MM.1S (cell line): ENCODE results near the gene ITGA2B.
"Not testable (repeated sequence)": the region's sequence is repeated elsewhere in the genome, so short reads cannot be mapped to it uniquely, and the experiment has no call there.

Source experiments
- DNase-seq: peaks from one replicate; pipeline ENCODE4 v3.0.0-alpha.2; 2015
- H2AFZ ChIP-seq: fragments of 300-600 bp; sonication (generic); 2 replicates; pipeline ENCODE4 v1.6.0; 2016; ENCODE audit warnings: antibody characterized with exemption, low read length
- H3F3A ChIP-seq: fragments of 300-600 bp; sonication (generic); 2 replicates; pipeline ENCODE4 v1.6.1; 2016; ENCODE audit warnings: mild to moderate bottlenecking, antibody characterized with exemption, low read length, moderate library complexity, mixed read lengths; ENCODE audit not compliant: insufficient read depth
- H3K27ac ChIP-seq: fragments of 300-600 bp; sonication (generic); 2 replicates; pipeline ENCODE4 v1.5.1; 2016; ENCODE audit warnings: mild to moderate bottlenecking, low read length
- H3K27me3 ChIP-seq: fragments of 300-600 bp; sonication (generic); replicated peaks from 2 replicates; pipeline ENCODE4 v1.6.0; 2016; ENCODE audit warnings: low read length; ENCODE audit not compliant: insufficient read depth
- H3K36me3 ChIP-seq: fragments of 300-600 bp; sonication (generic); replicated peaks from 2 replicates; pipeline ENCODE4 v1.6.1; 2016; ENCODE audit warnings: mild to moderate bottlenecking, low read length, mixed read lengths; ENCODE audit not compliant: insufficient read depth
- H3K4me1 ChIP-seq: fragments of 300-600 bp; sonication (generic); 2 replicates; pipeline ENCODE4 v1.6.1; 2016; ENCODE audit warnings: low read length, mixed read lengths
- H3K4me2 ChIP-seq: fragments of 300-600 bp; sonication (generic); 2 replicates; pipeline ENCODE4 v1.6.0; 2016; ENCODE audit warnings: low read depth, low read length
- H3K4me3 ChIP-seq: fragments of 300-600 bp; sonication (generic); 2 replicates; pipeline ENCODE4 v1.5.1; 2016; ENCODE audit warnings: low read length, mixed read lengths
- H3K79me2 ChIP-seq: fragments of 300-600 bp; sonication (generic); 2 replicates; pipeline ENCODE4 v1.6.1; 2016; ENCODE audit warnings: mixed run types, low read length, mixed read lengths
- H3K9ac ChIP-seq: fragments of 300-600 bp; sonication (generic); 2 replicates; pipeline ENCODE4 v1.6.1; 2016; ENCODE audit warnings: low read length, mixed read lengths
- H3K9me2 ChIP-seq: fragments of 300-600 bp; sonication (generic); replicated peaks from 2 replicates; pipeline ENCODE4 v1.6.1; 2016; ENCODE audit warnings: mild to moderate bottlenecking, low read length, mixed read lengths; ENCODE audit not compliant: insufficient read depth
- H3K9me3 ChIP-seq: fragments of 300-600 bp; sonication (generic); replicated peaks from 2 replicates; pipeline ENCODE4 v1.6.1; 2016; ENCODE audit warnings: mild to moderate bottlenecking, low read length, mixed read lengths; ENCODE audit not compliant: insufficient read depth
- H4K20me1 ChIP-seq: fragments of 300-600 bp; sonication (generic); 2 replicates; pipeline ENCODE4 v1.6.1; 2016; ENCODE audit warnings: mild to moderate bottlenecking, low read length, moderate library complexity, mixed read lengths; ENCODE audit not compliant: insufficient read depth
- EZH2 ChIP-seq: fragments of 300-600 bp; sonication (generic); optimal IDR thresholded peaks from 2 replicates; pipeline ENCODE3; 2017; ENCODE audit warnings: low read depth, mild to moderate bottlenecking, antibody characterized with exemption, low read length, mixed read lengths
- EZH2phosphoT487 ChIP-seq: fragments of 300-600 bp; sonication (generic); IDR thresholded peaks from 2 replicates; pipeline ENCODE4 v1.6.1; 2018; ENCODE audit warnings: antibody characterized with exemption, low read length
- TF ChIP-seq, protein P1 (sequence below): fragments of 300-600 bp; sonication (generic); IDR thresholded peaks from 2 replicates; pipeline ENCODE4 v1.5.1; 2016; ENCODE audit warnings: antibody characterized with exemption, low read length, mixed read lengths

ITGA2B gene

DNA sequence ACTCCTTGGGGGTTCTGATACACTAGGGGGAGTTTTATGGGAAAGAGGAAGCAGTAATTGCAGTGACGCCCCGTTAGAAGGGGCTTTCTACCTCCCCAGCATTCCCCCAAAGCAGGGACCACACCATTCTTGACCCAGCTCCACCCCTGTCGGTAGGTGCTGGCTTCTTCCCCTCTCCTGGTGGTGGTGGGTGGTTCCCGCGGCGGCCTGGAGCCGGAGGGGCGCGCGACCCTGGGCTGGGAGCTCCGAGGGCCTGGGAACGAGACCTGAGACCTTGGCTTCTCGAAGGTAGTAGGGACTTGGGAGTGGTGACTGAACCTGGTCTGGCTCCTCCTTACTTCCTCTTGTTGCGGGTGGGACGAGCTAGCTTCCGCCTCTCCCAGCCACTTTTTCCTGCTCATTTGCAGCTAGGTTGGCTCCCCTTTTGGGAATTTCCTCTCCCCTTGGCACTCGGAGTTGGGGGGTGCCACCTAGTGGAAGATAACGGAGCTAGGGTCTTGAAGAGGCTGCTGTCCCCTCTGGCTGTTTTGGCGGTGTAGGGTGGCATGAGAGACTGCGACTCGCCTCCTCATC, 43.9 kb downstream of the ITGA2B start:
- DNase-seq = peak; percentile 50
- no peak overlapping the region for H3K27ac ChIP-seq
- H3K79me2 ChIP-seq = no peaks in the 10 kb centered on the region
- H3K27me3 ChIP-seq = no peaks in the 10 kb centered on the region
- no peak for TF ChIP-seq EZH2
- TF ChIP-seq, protein P1, sequence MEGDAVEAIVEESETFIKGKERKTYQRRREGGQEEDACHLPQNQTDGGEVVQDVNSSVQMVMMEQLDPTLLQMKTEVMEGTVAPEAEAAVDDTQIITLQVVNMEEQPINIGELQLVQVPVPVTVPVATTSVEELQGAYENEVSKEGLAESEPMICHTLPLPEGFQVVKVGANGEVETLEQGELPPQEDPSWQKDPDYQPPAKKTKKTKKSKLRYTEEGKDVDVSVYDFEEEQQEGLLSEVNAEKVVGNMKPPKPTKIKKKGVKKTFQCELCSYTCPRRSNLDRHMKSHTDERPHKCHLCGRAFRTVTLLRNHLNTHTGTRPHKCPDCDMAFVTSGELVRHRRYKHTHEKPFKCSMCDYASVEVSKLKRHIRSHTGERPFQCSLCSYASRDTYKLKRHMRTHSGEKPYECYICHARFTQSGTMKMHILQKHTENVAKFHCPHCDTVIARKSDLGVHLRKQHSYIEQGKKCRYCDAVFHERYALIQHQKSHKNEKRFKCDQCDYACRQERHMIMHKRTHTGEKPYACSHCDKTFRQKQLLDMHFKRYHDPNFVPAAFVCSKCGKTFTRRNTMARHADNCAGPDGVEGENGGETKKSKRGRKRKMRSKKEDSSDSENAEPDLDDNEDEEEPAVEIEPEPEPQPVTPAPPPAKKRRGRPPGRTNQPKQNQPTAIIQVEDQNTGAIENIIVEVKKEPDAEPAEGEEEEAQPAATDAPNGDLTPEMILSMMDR = peak; percentile 63
- H3K9ac ChIP-seq = peak overlapping the region; percentile 21; the same call in 1 of the 2 replicates
- peak overlapping the region; percentile 55 for H2AFZ ChIP-seq
- no peaks in the 10 kb centered on the region for H3K9me3 ChIP-seq
- H3K4me3 ChIP-seq = peak overlapping the region; percentile 74
- no peaks in the 10 kb centered on the region; the same call in 1 of the 2 replicates for H3F3A ChIP-seq
- no peaks in the 10 kb centered on the region for H3K9me2 ChIP-seq
- H3K4me2 ChIP-seq = peak overlapping the region; percentile 81
- H3K36me3 ChIP-seq = no peaks in the 10 kb centered on the region
- H3K4me1 ChIP-seq = peaks cover 18% of the 10 kb centered on the region
- H4K20me1 ChIP-seq = no peaks in the 10 kb centered on the region

DNA sequence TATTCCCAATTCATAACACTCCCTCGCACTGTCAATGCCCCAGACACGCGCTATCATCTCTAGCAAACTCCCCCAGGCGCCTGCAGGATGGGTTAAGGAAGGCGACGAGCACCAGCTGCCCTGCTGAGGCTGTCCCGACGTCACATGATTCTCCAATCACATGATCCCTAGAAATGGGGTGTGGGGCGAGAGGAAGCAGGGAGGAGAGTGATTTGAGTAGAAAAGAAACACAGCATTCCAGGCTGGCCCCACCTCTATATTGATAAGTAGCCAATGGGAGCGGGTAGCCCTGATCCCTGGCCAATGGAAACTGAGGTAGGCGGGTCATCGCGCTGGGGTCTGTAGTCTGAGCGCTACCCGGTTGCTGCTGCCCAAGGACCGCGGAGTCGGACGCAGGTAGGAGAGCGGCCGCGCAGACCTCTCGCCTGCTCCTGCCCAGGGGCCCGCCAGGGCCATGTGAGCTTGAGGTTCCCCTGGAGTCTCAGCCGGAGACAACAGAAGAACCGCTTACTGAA, 44.5 kb downstream of the ITGA2B start, which contains the start of gene GRN:
Gene GRN (plus strand): TSS at position 364 of the 515 bp plus-strand sequence. CDS start 3,863 bp downstream, outside the sequence.
- Histone ChIP-seq H3K27me3 (no peaks in the 10 kb centered on the region), H3K4me3 (peak within 1 kb of the TSS; percentile 74), H2AFZ (peak within 1 kb of the TSS; percentile 55), H3K9me3 (no peaks in the 10 kb centered on the region), H3K9me2 (no peaks in the 10 kb centered on the region), H4K20me1 (no peaks in the 10 kb centered on the region), H3K4me1 (peaks cover 18% of the 10 kb centered on the region), H3K79me2 (no peaks in the 10 kb centered on the region), H3K9ac (peak within 1 kb of the TSS; percentile 21; the same call in 1 of the 2 replicates), H3K36me3 (no peaks in the 10 kb centered on the region), H3K27ac (no peak within 1 kb of the TSS), H3F3A (no peaks in the 10 kb centered on the region; the same call in 1 of the 2 replicates), H3K4me2 (peak within 1 kb of the TSS; percentile 81)
- peak; percentile 94 for DNase-seq
- TF ChIP-seq EZH2 = no peak
- TF ChIP-seq EZH2phosphoT487 = no peak
- TF ChIP-seq, protein P1 = no peak

GRCh38 chr17:44343510-44344209, 45.8 kb downstream of the ITGA2B start:
- Histone ChIP-seq H2AFZ (no peak overlapping the region), H3K27ac (no peak overlapping the region), H4K20me1 (no peaks in the 10 kb centered on the region), H3K36me3 (no peaks in the 10 kb centered on the region), H3K9me3 (no peaks in the 10 kb centered on the region), H3K27me3 (no peaks in the 10 kb centered on the region), H3K9me2 (no peaks in the 10 kb centered on the region), H3K4me3 (no peak overlapping the region), H3F3A (no peaks in the 10 kb centered on the region; the same call in 1 of the 2 replicates), H3K9ac (no peak overlapping the region), H3K79me2 (no peaks in the 10 kb centered on the region), H3K4me1 (peaks cover 15% of the 10 kb centered on the region), H3K4me2 (no peak overlapping the region)
- TF ChIP-seq EZH2phosphoT487 (no peak), EZH2 (no peak)
- TF ChIP-seq, protein P1 = no peak
- DNase-seq = no peak

DNA sequence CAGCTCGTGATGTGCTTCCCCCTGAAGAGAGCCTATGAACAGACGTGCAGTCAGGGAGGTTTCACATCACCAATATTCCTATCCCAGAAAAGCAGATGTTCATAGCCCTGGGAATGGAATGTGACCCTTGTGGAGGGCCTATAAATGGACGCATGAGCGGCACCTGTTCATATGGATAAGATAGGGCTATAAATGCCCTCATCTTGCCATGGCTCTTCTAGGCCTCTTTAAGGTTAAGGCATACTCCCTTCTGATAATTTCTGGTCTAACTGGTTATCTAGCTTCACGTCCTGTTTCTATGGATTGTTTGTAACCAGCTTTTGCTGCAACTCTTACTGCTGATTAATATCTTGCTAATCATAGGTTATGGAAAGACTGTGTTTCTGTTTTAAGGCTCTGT, 48.9 kb downstream of the ITGA2B start:
- not testable (repeated sequence) for H3K4me1 ChIP-seq, H3K27me3 ChIP-seq, H2AFZ ChIP-seq, H3K9me2 ChIP-seq, H3K4me3 ChIP-seq, H3K79me2 ChIP-seq, H3K9ac ChIP-seq, H4K20me1 ChIP-seq, H3K36me3 ChIP-seq, H3K9me3 ChIP-seq, H3F3A ChIP-seq, DNase-seq, H3K27ac ChIP-seq, H3K4me2 ChIP-seq
